Suprapubic skin (tissue), 4 donors: Measurements from ENCODE around the gene OTOG. TPM values are rescaled to one million over a fixed set of nuclear protein-coding genes. Genes with fewer than 3 reads are reported as not detected.

Experiments used
- DNase-seq, 2 donors: peaks; one replicate each; pipeline ENCODE4 v3.0.0-alpha.2; 2019; ENCODE audit warnings: low spot score in 2 of 2
- H3K27ac ChIP-seq: fragments of 200-600 bp; sonication (generic); one replicate; pipeline ENCODE4 v1.5.1; 2019
- H3K27me3 ChIP-seq: fragments of 200-600 bp; sonication (generic); one replicate; pipeline ENCODE4 v1.5.1; 2019
- H3K36me3 ChIP-seq: fragments of 200-600 bp; sonication (generic); one replicate; pipeline ENCODE4 v1.5.1; 2019
- H3K4me1 ChIP-seq: fragments of 200-600 bp; sonication (generic); one replicate; pipeline ENCODE4 v1.5.1; 2019
- H3K4me3 ChIP-seq: fragments of 200-600 bp; sonication (generic); one replicate; pipeline ENCODE4 v1.5.1; 2019; ENCODE audit warnings: mild to moderate bottlenecking
- H3K9me3 ChIP-seq: fragments of 200-600 bp; sonication (generic); one replicate; pipeline ENCODE4 v1.5.1; 2019
- EP300 ChIP-seq: sonication (generic); formaldehyde crosslinking; IDR thresholded peaks from one replicate; pipeline ENCODE4 v1.6.1; 2017; ENCODE audit warnings: antibody characterized with exemption
- POLR2A ChIP-seq, 2 donors: fragments of 450-650 bp; IDR thresholded peaks; one replicate each; pipeline ENCODE4 v1.6.1; 2017; ENCODE audit warnings: antibody characterized with exemption in 2 of 2, mild to moderate bottlenecking in 2 of 2, moderate library complexity in 2 of 2
- POLR2AphosphoS5 ChIP-seq, 3 donors: sonication (generic); formaldehyde crosslinking; IDR thresholded peaks; one replicate each; pipeline ENCODE4 v1.6.1; 2017; ENCODE audit warnings: antibody characterized with exemption in 3 of 3
- WGBS: methylation state at CpG from one replicate; pipeline ENCODE4 v1.1.5; 2018; 5-methylcytosine and 5-hydroxymethylcytosine counted together
- total RNA-seq, 4 donors: library from RNA; depleted of rRNA; stranded (reverse); fragments of >200 nt; gene quantifications; one replicate each; pipeline ENCODE4 v1.1.0, GENCODE V29; 2016
- TF ChIP-seq, protein P1 (sequence below), 2 donors: fragments of 200-600 bp in 1 of 2; fragments of 450-650 bp in 1 of 2; sonication (generic) in 1 of 2; IDR thresholded peaks; one replicate each; pipeline ENCODE4 v1.5.1; 2016 to 2019; ENCODE audit warnings: antibody characterized with exemption in 2 of 2, mild to moderate bottlenecking in 1 of 2, moderate library complexity in 1 of 2

The OTOG gene
- total RNA-seq, 4 donors from 2014 or later = not detected

DNA sequence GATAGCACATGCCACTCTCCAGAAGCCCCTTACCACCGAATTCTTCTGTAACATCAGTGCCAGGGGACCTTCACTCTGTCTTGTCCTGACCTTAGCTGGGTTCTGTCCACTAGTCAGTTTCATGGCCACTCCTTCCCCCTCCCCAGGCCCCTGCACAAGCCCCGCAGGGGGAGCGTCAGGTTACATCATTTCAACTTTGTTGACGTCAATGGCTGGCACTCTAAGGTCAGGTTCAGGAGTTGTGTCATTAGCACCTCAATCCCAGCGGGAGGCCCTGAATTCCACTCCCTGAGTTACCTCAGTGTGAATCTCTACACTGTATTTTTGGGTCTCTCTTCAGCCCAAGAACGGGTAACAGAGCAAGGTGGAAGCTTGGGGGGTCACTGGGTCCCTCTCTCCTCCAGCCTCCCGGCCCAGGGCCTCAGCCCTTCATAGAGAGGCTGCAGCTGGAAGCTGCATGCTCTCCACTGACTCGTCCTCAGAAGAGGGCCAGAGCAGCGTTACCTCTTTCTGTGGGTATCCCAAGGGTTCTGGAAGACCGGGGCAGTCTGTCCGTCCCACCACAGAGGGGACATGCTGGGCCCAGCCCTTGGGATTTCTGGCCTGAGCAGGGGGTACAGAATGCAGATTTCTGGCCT, 13.2 kb upstream of the OTOG start:
- no peak overlapping the region for H3K4me3 ChIP-seq
- no peaks in the 10 kb centered on the region for H3K9me3 ChIP-seq
- 80% methylated on average over 9 of the region's 11 CpGs for WGBS
- TF ChIP-seq POLR2AphosphoS5 (IDR thresholded peaks at IDR 0.05) = no peak
- no peak for TF ChIP-seq EP300
- TF ChIP-seq, protein P1, sequence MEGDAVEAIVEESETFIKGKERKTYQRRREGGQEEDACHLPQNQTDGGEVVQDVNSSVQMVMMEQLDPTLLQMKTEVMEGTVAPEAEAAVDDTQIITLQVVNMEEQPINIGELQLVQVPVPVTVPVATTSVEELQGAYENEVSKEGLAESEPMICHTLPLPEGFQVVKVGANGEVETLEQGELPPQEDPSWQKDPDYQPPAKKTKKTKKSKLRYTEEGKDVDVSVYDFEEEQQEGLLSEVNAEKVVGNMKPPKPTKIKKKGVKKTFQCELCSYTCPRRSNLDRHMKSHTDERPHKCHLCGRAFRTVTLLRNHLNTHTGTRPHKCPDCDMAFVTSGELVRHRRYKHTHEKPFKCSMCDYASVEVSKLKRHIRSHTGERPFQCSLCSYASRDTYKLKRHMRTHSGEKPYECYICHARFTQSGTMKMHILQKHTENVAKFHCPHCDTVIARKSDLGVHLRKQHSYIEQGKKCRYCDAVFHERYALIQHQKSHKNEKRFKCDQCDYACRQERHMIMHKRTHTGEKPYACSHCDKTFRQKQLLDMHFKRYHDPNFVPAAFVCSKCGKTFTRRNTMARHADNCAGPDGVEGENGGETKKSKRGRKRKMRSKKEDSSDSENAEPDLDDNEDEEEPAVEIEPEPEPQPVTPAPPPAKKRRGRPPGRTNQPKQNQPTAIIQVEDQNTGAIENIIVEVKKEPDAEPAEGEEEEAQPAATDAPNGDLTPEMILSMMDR (IDR thresholded peaks at IDR 0.05) = no peak
- no peak for TF ChIP-seq POLR2A (IDR thresholded peaks at IDR 0.05)
- no peak overlapping the region for H3K27ac ChIP-seq
- H3K4me1 ChIP-seq = no peaks in the 10 kb centered on the region
- H3K27me3 ChIP-seq = peaks cover 16% of the 10 kb centered on the region
- no peaks in the 10 kb centered on the region for H3K36me3 ChIP-seq
- no peak for DNase-seq

GRCh38 chr11:17535488-17535887, 11.6 kb upstream of the OTOG start:
- TF ChIP-seq EP300 (no peak), POLR2A (IDR thresholded peaks at IDR 0.05) (no peak), POLR2AphosphoS5 (IDR thresholded peaks at IDR 0.05) (no peak)
- TF ChIP-seq, protein P1 (IDR thresholded peaks at IDR 0.05) = no peak
- no peak for DNase-seq
- peaks cover 7% of the 10 kb centered on the region for H3K27me3 ChIP-seq
- 93% methylated on average over 3 of the region's 3 CpGs for WGBS
- no peak overlapping the region for H3K27ac ChIP-seq
- H3K9me3 ChIP-seq = no peaks in the 10 kb centered on the region
- no peaks in the 10 kb centered on the region for H3K4me1 ChIP-seq
- H3K36me3 ChIP-seq = no peaks in the 10 kb centered on the region
- no peak overlapping the region for H3K4me3 ChIP-seq

GRCh38 chr11:17537261-17537660, 9.8 kb upstream of the OTOG start:
- H3K9me3 ChIP-seq = no peaks in the 10 kb centered on the region
- H3K4me1 ChIP-seq = no peaks in the 10 kb centered on the region
- H3K27me3 ChIP-seq = peaks cover 4% of the 10 kb centered on the region
- H3K27ac ChIP-seq = no peak overlapping the region
- TF ChIP-seq POLR2A (IDR thresholded peaks at IDR 0.05) (no peak), POLR2AphosphoS5 (IDR thresholded peaks at IDR 0.05) (no peak), EP300 (no peak)
- TF ChIP-seq, protein P1 (IDR thresholded peaks at IDR 0.05) = no peak
- no peak overlapping the region for H3K4me3 ChIP-seq
- WGBS = 86% methylated on average over 8 of the region's 8 CpGs
- H3K36me3 ChIP-seq = no peaks in the 10 kb centered on the region
- no peak for DNase-seq

GRCh38 chr11:17538054-17538453, 9.0 kb upstream of the OTOG start:
- H3K4me3 ChIP-seq = no peak overlapping the region
- WGBS = 80% methylated on average over 1 of the region's 1 CpG
- no peaks in the 10 kb centered on the region for H3K9me3 ChIP-seq
- TF ChIP-seq POLR2AphosphoS5 (IDR thresholded peaks at IDR 0.05) = no peak
- TF ChIP-seq EP300 = no peak
- TF ChIP-seq POLR2A (IDR thresholded peaks at IDR 0.05) = no peak
- TF ChIP-seq, protein P1 (IDR thresholded peaks at IDR 0.05) = no peak
- DNase-seq = no peak
- no peaks in the 10 kb centered on the region for H3K36me3 ChIP-seq
- peaks cover 4% of the 10 kb centered on the region for H3K27me3 ChIP-seq
- H3K4me1 ChIP-seq = no peaks in the 10 kb centered on the region
- no peak overlapping the region for H3K27ac ChIP-seq

DNA sequence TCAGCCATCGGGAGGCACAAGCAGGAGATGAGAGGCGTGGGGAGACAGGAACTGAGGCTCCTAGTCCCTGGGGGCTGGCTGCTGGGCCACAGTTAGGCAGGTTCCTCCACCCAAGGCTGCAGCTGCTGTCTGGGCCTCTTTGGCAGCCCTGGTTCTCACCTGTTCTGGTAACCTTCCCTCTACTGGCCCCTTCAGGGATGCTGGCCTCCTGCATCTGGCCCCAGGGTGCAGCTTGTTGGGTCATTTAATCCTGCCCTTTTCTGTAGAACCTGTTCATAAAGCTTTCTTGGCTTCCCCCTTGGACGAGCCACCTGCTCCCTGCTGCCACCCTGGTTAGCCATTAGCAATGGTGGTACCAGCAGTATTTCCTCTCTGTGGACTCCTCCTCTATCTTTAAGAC, 8.3 kb upstream of the OTOG start:
- Histone ChIP-seq H3K27ac (no peak overlapping the region), H3K4me3 (no peak overlapping the region), H3K27me3 (peaks cover 7% of the 10 kb centered on the region), H3K4me1 (no peaks in the 10 kb centered on the region), H3K9me3 (no peaks in the 10 kb centered on the region), H3K36me3 (no peaks in the 10 kb centered on the region)
- no peak for TF ChIP-seq POLR2AphosphoS5 (IDR thresholded peaks at IDR 0.05)
- no peak for TF ChIP-seq EP300
- TF ChIP-seq, protein P1 (IDR thresholded peaks at IDR 0.05) = no peak
- TF ChIP-seq POLR2A (IDR thresholded peaks at IDR 0.05) = no peak
- 41% methylated on average over 3 of the region's 3 CpGs for WGBS
- DNase-seq = no peak
